GM12874 (cell line): Measurements from ENCODE around the gene PLXNA2.

ENCODE experiments used
- CTCF ChIP-seq: IDR thresholded peaks from 2 replicates; pipeline ENCODE4 v1.5.1; 2011; ENCODE audit warnings: low read depth, mild to moderate bottlenecking, control low read depth, low read length, moderate library complexity; ENCODE audit not compliant: insufficient read depth

The PLXNA2 gene

GRCh38 chr1:207987164-207987563 lies 257.0 kb downstream of the PLXNA2 start:
- no peak for TF ChIP-seq CTCF

DNA sequence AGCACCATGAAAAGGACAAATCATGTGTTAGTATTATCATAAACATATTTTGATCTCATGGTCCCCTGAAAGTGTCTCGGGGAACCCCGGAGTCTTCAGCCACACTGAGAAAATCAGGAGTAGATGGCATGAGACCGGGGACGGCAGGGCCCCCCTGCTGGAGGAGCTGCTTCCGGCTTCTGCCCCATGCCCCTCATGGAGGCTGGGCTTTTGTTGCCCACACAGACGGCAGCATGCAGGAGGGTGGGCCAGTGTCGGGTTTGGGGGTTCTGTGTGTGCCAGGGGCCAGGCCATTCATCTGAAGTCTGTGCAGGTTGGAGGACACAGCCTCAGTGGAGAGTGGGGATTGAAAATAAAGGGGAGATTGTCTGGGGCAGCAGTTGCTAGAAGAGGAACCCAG lies 258.2 kb downstream of the PLXNA2 start:
- TF ChIP-seq CTCF = no peak

DNA sequence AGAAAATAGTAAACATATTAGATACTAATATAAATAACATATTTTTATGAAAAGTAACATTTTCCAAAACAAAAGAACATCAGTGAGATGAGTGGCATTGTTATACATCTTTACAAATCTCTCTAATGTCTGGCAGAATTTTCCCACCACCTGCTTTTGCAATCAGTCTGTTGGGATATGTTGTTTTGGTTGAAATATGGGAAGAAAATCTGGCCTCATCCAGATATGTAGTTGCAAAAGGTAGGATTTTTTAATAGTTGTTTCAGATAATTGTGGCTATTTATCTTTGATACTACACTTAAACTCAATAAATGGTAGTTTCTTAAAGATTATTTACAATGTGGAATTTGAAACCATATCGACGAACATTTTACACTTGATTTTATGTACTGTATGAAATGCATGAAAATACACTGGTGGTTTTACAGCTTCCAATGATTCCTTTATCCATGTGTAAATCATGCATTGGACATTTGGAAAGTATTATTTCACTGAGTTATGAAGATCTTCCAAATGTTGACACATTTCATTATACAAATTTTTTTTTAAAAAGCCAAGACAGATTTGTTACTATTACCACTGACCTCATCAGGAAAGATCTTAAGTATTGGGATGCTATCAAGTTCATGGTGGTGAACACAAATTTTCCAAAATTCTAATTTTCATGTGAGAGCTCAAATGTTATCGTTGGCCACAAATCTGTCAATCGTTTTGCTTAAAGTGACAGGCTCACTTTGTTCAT lies 259.2 kb downstream of the PLXNA2 start:
- no peak for TF ChIP-seq CTCF

GRCh38 chr1:207983044-207983635 lies 261.0 kb downstream of the PLXNA2 start:
- no peak for TF ChIP-seq CTCF

- TF ChIP-seq CTCF = peak; percentile 75
Measured at GRCh38 chr1:207981976-207982375, 262.2 kb downstream of the PLXNA2 start.

GRCh38 chr1:207978441-207978840 lies 265.7 kb downstream of the PLXNA2 start:
- TF ChIP-seq CTCF = no peak

- TF ChIP-seq CTCF = no peak
Measured at GRCh38 chr1:207977876-207978275, 266.3 kb downstream of the PLXNA2 start.
